SK-N-DZ (cell line): Measurements from ENCODE around the gene ZNF354C.

Experiments used
- DNase-seq: peaks from one replicate; pipeline ENCODE4 v3.0.0-alpha.2; 2015; ENCODE audit warnings: low spot score

ZNF354C gene

GRCh38 chr5:179127136-179128040 is 67.2 kb downstream of the ZNF354C start:
- no peak for DNase-seq

GRCh38 chr5:179128041-179128365 is 67.8 kb downstream of the ZNF354C start:
- DNase-seq: no peak

GRCh38 chr5:179128976-179129375 is 68.8 kb downstream of the ZNF354C start:
- no peak for DNase-seq

GRCh38 chr5:179129607-179130071 is 69.5 kb downstream of the ZNF354C start:
- no peak for DNase-seq

GRCh38 chr5:179130101-179130681 is 70.0 kb downstream of the ZNF354C start:
- no peak for DNase-seq

GRCh38 chr5:179131321-179131835 is 71.2 kb downstream of the ZNF354C start:
- DNase-seq: no peak

- no peak for DNase-seq
Observed at GRCh38 chr5:179131886-179132585, 71.9 kb downstream of the ZNF354C start.

GRCh38 chr5:179132586-179133355 is 72.6 kb downstream of the ZNF354C start:
- no peak for DNase-seq
